Type B pancreatic cell (in vitro differentiated cells): ENCODE data around the gene KIAA0930. TPM values are rescaled to one million over a fixed set of nuclear protein-coding genes. Genes with fewer than 3 reads are reported as not detected.

Experiments
- DNase-seq: peaks from one replicate; pipeline ENCODE4 v3.0.0; 2021; ENCODE audit warnings: mixed read lengths; ENCODE audit not compliant: unreplicated experiment; ENCODE audit errors: extremely low spot score
- H3K27ac Mint-ChIP-seq: 2 replicates; pipeline ENCODE4 v1.8.0; 2021; ENCODE audit warnings: mild to moderate bottlenecking, mixed read lengths
- H3K27me3 Mint-ChIP-seq: 2 replicates; pipeline ENCODE4 v1.8.0; 2021; ENCODE audit warnings: mixed read lengths
- H3K36me3 Mint-ChIP-seq: 2 replicates; pipeline ENCODE4 v1.8.0; 2021; ENCODE audit warnings: mixed read lengths
- H3K4me1 Mint-ChIP-seq: one replicate; pipeline ENCODE4 v1.8.0; 2021; ENCODE audit warnings: mixed read lengths; ENCODE audit not compliant: unreplicated experiment
- H3K4me3 Mint-ChIP-seq: 2 replicates; pipeline ENCODE4 v1.8.0; 2021; ENCODE audit warnings: mild to moderate bottlenecking, mixed read lengths
- H3K9me3 Mint-ChIP-seq: 2 replicates; pipeline ENCODE4 v1.8.0; 2021; ENCODE audit warnings: mixed read lengths
- total RNA-seq: library from RNA; stranded (reverse); gene quantifications from 2 replicates; pipeline ENCODE4 v1.2.1, GENCODE V29; 2021; ENCODE audit warnings: low replicate concordance
- TF ChIP-seq, protein P1 (sequence below): fragments of 200-600 bp; sonication (generic); conservative IDR thresholded peaks from 2 replicates; pipeline ENCODE4 v1.5.0; 2021; ENCODE audit warnings: antibody characterized with exemption, mild to moderate bottlenecking

Gene KIAA0930
- total RNA-seq, 1 donor from 2014 or later = 54.1 TPM

DNA sequence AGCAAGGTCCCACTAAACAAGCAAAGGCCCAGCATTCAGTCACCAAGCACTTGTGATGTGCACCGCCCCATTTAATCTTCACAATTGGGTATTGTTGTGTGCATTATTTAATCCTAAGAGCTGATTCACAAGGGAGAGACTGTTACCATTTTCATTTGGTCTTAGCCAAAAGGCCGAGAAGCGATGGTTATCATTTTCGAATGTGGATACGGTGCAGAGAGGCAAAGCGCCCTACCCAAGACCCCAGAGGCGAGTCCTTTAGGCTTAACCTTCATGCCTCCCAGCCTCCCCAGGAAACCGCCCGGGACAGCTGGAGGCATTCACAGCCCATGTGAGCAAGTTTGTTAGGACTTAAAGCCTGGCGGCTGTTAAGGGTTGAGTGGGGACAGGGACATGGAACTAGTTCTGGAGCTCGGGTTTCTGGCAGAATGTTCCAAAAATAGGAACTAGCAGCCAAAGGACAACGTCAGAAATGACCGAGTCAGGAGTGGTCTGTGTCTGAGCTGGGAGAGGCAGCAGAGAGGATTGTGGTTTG lies 31.0 kb upstream of the KIAA0930 start:
- DNase-seq = no peak
- Mint-ChIP-seq H3K27ac (peak overlapping the region; percentile 47), H3K4me3 (no peak overlapping the region), H3K4me1 (peaks cover 26% of the 10 kb centered on the region), H3K36me3 (no peaks in the 10 kb centered on the region), H3K9me3 (no peaks in the 10 kb centered on the region), H3K27me3 (peaks cover 11% of the 10 kb centered on the region)
- TF ChIP-seq, protein P1, sequence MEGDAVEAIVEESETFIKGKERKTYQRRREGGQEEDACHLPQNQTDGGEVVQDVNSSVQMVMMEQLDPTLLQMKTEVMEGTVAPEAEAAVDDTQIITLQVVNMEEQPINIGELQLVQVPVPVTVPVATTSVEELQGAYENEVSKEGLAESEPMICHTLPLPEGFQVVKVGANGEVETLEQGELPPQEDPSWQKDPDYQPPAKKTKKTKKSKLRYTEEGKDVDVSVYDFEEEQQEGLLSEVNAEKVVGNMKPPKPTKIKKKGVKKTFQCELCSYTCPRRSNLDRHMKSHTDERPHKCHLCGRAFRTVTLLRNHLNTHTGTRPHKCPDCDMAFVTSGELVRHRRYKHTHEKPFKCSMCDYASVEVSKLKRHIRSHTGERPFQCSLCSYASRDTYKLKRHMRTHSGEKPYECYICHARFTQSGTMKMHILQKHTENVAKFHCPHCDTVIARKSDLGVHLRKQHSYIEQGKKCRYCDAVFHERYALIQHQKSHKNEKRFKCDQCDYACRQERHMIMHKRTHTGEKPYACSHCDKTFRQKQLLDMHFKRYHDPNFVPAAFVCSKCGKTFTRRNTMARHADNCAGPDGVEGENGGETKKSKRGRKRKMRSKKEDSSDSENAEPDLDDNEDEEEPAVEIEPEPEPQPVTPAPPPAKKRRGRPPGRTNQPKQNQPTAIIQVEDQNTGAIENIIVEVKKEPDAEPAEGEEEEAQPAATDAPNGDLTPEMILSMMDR = no peak

DNA sequence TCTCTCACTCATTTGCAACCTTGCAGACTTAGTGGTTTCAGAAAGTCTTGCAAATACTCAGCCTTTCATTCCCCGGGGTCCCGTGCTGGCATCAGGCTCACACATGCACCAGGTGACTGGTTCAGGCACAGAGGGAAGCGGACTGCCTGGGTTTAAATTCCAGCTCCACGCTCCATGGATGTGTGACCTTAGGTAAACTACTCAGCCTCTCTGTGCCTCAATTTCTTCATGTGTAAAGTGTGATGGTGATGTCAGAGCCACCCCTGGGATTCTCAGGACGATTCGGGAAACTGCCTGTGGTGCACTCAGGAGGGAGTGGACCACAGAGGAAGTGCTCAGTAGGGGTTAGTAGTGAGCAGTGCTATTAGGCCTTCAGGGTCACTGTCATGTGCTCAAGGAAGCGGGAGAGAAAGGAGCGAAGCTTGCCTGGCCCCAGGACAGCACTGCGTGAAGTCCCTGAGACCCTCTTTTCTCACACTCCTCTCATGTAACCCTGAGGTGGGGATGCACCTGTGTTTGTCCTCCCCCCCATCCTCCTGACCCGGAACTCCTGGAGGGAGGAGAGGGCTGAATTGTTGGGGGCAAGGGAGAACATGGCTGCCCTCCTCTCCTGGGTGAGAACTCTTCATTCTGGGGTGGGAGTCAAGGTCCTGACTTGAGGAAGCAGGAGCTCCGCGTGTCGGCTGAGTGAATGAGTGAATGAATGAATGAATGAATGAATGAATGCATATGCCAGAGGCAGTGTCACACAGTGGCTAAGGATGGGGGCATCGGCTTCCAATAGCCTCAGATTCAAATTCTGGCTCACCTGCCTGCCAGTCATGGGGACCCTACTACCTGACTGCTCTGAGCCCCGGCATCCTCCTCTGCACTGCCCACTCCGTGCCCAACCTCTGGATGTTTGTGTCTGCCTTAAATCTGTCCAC lies 29.7 kb upstream of the KIAA0930 start:
- DNase-seq = no peak
- Mint-ChIP-seq H3K4me3 (peak overlapping the region; percentile 85), H3K27me3 (peaks cover 13% of the 10 kb centered on the region), H3K9me3 (no peaks in the 10 kb centered on the region), H3K36me3 (no peaks in the 10 kb centered on the region), H3K4me1 (peaks cover 26% of the 10 kb centered on the region), H3K27ac (peak overlapping the region; percentile 40)
- TF ChIP-seq, protein P1 = no peak

DNA sequence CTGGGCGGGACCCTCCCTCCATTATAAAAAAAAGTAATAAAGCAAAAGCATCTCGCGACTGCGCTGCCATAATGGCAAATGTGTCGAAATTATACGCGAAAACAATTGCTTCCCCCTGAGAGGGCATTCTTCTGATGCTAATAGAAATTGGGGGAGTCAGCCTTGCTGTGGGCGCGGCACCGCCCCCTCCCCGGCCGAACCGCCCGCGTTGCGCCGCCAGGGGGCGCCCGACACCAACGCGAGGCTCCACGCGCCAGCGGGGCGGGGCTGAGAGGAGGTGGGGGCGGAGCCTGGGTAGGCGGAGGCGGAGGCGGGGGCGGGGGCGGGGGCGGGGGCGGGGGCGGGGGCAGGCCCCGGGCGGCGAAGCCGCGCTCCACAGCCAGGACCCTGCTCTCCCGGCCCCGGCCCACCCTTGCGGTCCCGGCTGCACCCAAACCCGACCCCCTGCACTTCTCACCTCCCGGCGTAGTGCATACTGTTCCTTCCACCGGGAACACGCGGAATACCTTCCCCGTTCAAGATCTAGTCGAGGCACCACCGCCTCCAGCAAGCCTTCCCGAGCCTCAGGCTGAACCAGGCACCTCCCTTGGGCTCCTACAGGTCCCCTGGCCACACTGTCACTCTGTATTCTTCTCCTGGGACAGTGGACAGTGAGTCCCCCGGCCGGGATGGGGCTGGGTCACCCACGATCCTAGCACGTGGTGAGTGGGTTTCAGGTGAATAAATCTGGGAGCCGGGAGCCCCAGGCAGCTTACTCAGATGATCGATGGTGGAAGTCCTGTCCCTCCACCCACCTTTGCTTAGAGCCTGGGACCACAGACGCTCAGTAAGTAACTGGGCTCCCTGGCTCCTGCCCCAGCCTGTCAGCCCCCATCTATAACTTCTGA lies 28.5 kb upstream of the KIAA0930 start:
- Mint-ChIP-seq H3K27ac (peak overlapping the region; percentile 56), H3K36me3 (no peaks in the 10 kb centered on the region), H3K4me3 (peak overlapping the region; percentile 92), H3K9me3 (no peaks in the 10 kb centered on the region), H3K27me3 (peaks cover 13% of the 10 kb centered on the region), H3K4me1 (peaks cover 26% of the 10 kb centered on the region)
- DNase-seq = peak; percentile 95
- TF ChIP-seq, protein P1 = peak; percentile 99

DNA sequence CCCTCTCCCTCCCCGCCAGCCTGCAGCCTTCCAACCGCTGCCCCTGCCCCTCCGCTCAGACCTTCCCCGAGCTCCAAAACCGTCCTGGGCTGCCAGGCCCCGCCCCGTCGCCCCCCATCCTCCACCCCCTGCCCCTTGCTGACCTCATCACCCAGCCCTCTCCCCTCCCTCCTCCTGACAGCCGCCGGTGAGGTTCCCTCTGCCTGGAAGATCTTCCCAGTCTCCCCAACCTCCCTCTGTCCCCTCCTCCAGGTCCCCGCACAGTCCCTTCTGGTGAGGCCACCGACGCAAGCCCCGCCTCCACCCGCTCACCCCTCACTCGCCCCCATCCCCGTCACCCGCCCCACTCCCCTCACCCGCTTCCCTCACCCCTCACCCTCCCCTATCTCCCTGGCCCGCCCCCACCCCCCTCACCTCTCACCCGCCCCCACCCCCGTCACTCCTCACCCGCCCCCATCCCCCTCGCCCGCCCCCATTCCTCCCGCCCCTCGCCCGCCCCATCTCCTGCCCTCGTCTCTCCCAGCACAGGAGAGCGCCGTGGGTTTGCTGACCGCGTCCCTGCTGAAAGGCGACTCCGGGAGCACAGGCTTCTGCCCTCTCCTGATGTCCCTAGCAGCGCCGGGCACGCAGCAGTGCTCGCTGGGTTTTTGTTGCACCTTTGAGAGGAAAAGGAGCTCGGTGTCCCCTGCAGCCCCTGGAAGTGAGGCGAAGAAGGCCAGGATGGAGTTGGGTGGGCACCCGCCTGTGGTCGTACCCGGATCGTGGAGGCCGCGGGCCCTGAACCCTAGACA lies 27.7 kb upstream of the KIAA0930 start:
- H3K27ac Mint-ChIP-seq = peak overlapping the region; percentile 56
- TF ChIP-seq, protein P1 = no peak
- DNase-seq = no peak
- no peaks in the 10 kb centered on the region for H3K9me3 Mint-ChIP-seq
- H3K27me3 Mint-ChIP-seq = peaks cover 17% of the 10 kb centered on the region
- peaks cover 31% of the 10 kb centered on the region for H3K4me1 Mint-ChIP-seq
- peak overlapping the region; percentile 92 for H3K4me3 Mint-ChIP-seq
- H3K36me3 Mint-ChIP-seq = no peaks in the 10 kb centered on the region

DNA sequence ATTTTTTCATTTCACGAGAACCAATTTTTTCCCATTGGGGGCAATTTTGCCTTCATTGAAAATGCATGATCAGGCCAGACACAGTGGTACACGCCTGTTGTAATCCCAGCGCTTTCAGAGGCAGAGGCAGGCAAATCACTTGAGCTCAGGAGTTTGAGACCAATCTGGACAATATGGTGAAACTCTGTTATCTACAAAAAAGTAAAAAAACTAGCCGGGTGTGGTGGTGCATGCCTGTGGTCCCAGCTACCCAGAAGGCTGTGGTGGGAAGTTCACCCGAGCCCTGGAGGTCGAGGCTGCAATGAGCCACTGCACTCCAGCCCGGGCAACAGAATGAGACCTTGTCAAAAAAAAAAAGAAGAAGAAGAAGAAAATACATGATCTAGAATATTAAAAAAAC lies 24.8 kb upstream of the KIAA0930 start:
- TF ChIP-seq, protein P1 = no peak
- Mint-ChIP-seq H3K27me3 (peaks cover 19% of the 10 kb centered on the region), H3K4me3 (no peak overlapping the region), H3K36me3 (no peaks in the 10 kb centered on the region), H3K27ac (no peak overlapping the region), H3K9me3 (no peaks in the 10 kb centered on the region), H3K4me1 (peaks cover 18% of the 10 kb centered on the region)
- no peak for DNase-seq
